ENCODE results near the gene EXD2. TPM values are rescaled to one million over a fixed set of nuclear protein-coding genes. Genes with fewer than 3 reads are reported as not detected.

The EXD2 gene
- total RNA-seq, 1 donor from 2014 or later: 6.9 TPM

GRCh38 chr14:69261761-69262331, 70.5 kb downstream of the EXD2 start:
- intact Hi-C loops (cut with micrococcal nuclease): loop anchor here (1.0 to 5.0 kb wide), 4 partner anchors 90 to 312 kb away; partner anchors contain the start of genes CCDC177, ERH and SLC39A9
- H3K4me3 Mint-ChIP-seq: no peak overlapping the region
- H3K4me1 Mint-ChIP-seq: peaks cover 13% of the 10 kb centered on the region

GRCh38 chr14:69262516-69262915, 71.2 kb downstream of the EXD2 start:
- no peak for ATAC-seq (ENCODE audit: low read depth)
- Mint-ChIP-seq H3K4me3 (no peak overlapping the region), H3K27ac (no peak overlapping the region), H3K27me3 (peaks cover 59% of the 10 kb centered on the region), H3K4me1 (peaks cover 13% of the 10 kb centered on the region), H3K9me3 (no peaks in the 10 kb centered on the region), H3K36me3 (ENCODE audit: low read depth) (no peaks in the 10 kb centered on the region)
- no peak for DNase-seq
- no peak for TF ChIP-seq CTCF (IDR thresholded peaks at IDR 0.05)
- ChIA-PET POLR2A (interaction anchor here (0.6 kb wide), 2 partner anchors 19 to 149 kb away, joined by 3 to 6 read pairs; no protein-coding TSS in a partner anchor), CTCF (interaction anchor here (1.7 to 5.2 kb wide), 2 partner anchors 19 to 197 kb away, joined by 9 to 36 read pairs; no protein-coding TSS in a partner anchor)
- intact Hi-C loops (cut with micrococcal nuclease): loop anchor here (5.0 kb wide), 1 partner anchor 90 kb away; no protein-coding TSS in a partner anchor

More at GRCh38 chr14:69261761-69262331, 70.5 kb downstream of the EXD2 start:
- H3K27me3 Mint-ChIP-seq: peaks cover 62% of the 10 kb centered on the region
- POLR2A ChIA-PET: interaction anchor here (0.6 kb wide), 1 partner anchor 150 kb away, joined by 6 read pairs; no protein-coding TSS in a partner anchor
- no peak for TF ChIP-seq CTCF (IDR thresholded peaks at IDR 0.05)
- CTCF ChIA-PET: interaction anchor here (1.3 to 5.2 kb wide), 3 partner anchors 19 to 198 kb away, joined by 3 to 36 read pairs (median 9); no protein-coding TSS in a partner anchor
- no peaks in the 10 kb centered on the region for H3K9me3 Mint-ChIP-seq
- no peaks in the 10 kb centered on the region for H3K36me3 Mint-ChIP-seq (ENCODE audit: low read depth)
- no peak overlapping the region for H3K27ac Mint-ChIP-seq
- no peak for DNase-seq
- no peak for ATAC-seq (ENCODE audit: low read depth)

GRCh38 chr14:69263364-69263763, 72.1 kb downstream of the EXD2 start:
- TF ChIP-seq CTCF (IDR thresholded peaks at IDR 0.05): no peak
- H3K27ac Mint-ChIP-seq: no peak overlapping the region
- ChIA-PET CTCF (interaction anchor here (5.2 kb wide), 1 partner anchor 196 kb away, joined by 36 read pairs; no protein-coding TSS in a partner anchor), POLR2A (interaction anchor here (0.6 kb wide), 1 partner anchor 20 kb away, joined by 3 read pairs; no protein-coding TSS in a partner anchor)
- peaks cover 52% of the 10 kb centered on the region for H3K27me3 Mint-ChIP-seq
- DNase-seq (no peak), ATAC-seq (ENCODE audit: low read depth) (no peak)
- no peak overlapping the region for H3K4me3 Mint-ChIP-seq
- intact Hi-C loops (cut with micrococcal nuclease): loop anchor here (5.0 kb wide), 1 partner anchor 89 kb away; no protein-coding TSS in a partner anchor
- H3K9me3 Mint-ChIP-seq: no peaks in the 10 kb centered on the region
- H3K4me1 Mint-ChIP-seq: peaks cover 13% of the 10 kb centered on the region
- no peaks in the 10 kb centered on the region for H3K36me3 Mint-ChIP-seq (ENCODE audit: low read depth)

GRCh38 chr14:69263771-69264170, 72.5 kb downstream of the EXD2 start:
- Mint-ChIP-seq H3K27me3 (peaks cover 47% of the 10 kb centered on the region), H3K36me3 (ENCODE audit: low read depth) (no peaks in the 10 kb centered on the region), H3K4me3 (no peak overlapping the region), H3K9me3 (no peaks in the 10 kb centered on the region), H3K27ac (no peak overlapping the region), H3K4me1 (peaks cover 13% of the 10 kb centered on the region)
- TF ChIP-seq CTCF (IDR thresholded peaks at IDR 0.05): no peak
- CTCF ChIA-PET: interaction anchor here (5.2 kb wide), 1 partner anchor 196 kb away, joined by 36 read pairs; no protein-coding TSS in a partner anchor
- intact Hi-C loops (cut with micrococcal nuclease): loop anchor here (5.0 kb wide), 1 partner anchor 89 kb away; no protein-coding TSS in a partner anchor
- POLR2A ChIA-PET: no interaction called here
- DNase-seq: no peak
- no peak for ATAC-seq (ENCODE audit: low read depth)

- Mint-ChIP-seq H3K4me1 (no peaks in the 10 kb centered on the region), H3K27ac (no peak overlapping the region), H3K27me3 (peaks cover 35% of the 10 kb centered on the region), H3K36me3 (ENCODE audit: low read depth) (no peaks in the 10 kb centered on the region), H3K4me3 (no peak overlapping the region), H3K9me3 (no peaks in the 10 kb centered on the region)
- intact Hi-C loops (cut with micrococcal nuclease): no loop called here
- no peak for TF ChIP-seq CTCF (IDR thresholded peaks at IDR 0.05)
- no peak for DNase-seq
- no peak for ATAC-seq (ENCODE audit: low read depth)
- CTCF ChIA-PET: no interaction called here
- POLR2A ChIA-PET: no interaction called here
Measured at GRCh38 chr14:69266572-69267345, 75.5 kb downstream of the EXD2 start.

All from activated B cell treated with CpG ODN at 0.5 μM for 24 hours (primary cell).